Astrocyte (in vitro differentiated cells and primary cell): ENCODE data around the gene ARHGAP33. TPM values are rescaled to one million over a fixed set of nuclear protein-coding genes. Genes with fewer than 3 reads are reported as not detected.

ENCODE experiments used
- DNase-seq: peaks from one replicate; pipeline ENCODE4 v3.0.0-alpha.2; 2010; ENCODE audit warnings: low read depth
- FAIRE-seq: peaks from 2 replicates; lab custom pipeline; 2011; peaks lifted over from hg19 to GRCh38; lab: Jason Lieb, UNC
- H2AFZ ChIP-seq: 2 replicates; pipeline ENCODE4 v1.6.0; 2012; ENCODE audit warnings: low read depth, low read length, inconsistent platforms
- H3K27ac ChIP-seq: 2 replicates; pipeline ENCODE4 v1.5.1; 2011; ENCODE audit warnings: low read depth, low read length, inconsistent platforms
- H3K27me3 ChIP-seq: 2 replicates; pipeline ENCODE4 v1.6.0; 2011; ENCODE audit warnings: low read length, inconsistent platforms; ENCODE audit not compliant: insufficient read depth
- H3K36me3 ChIP-seq: 2 replicates; pipeline ENCODE4 v1.5.1; 2011; ENCODE audit warnings: low read length, inconsistent platforms; ENCODE audit not compliant: insufficient read depth
- H3K4me1 ChIP-seq: 2 replicates; pipeline ENCODE4 v1.5.1; 2011; ENCODE audit warnings: low read length, inconsistent platforms; ENCODE audit not compliant: insufficient read depth
- H3K4me2 ChIP-seq: 2 replicates; pipeline ENCODE4 v1.6.0; 2012; ENCODE audit warnings: low read length, inconsistent platforms
- H3K4me3 ChIP-seq: 2 replicates; pipeline ENCODE4 v1.5.1; 2011; ENCODE audit warnings: low read depth, mild to moderate bottlenecking, low read length, inconsistent platforms; ENCODE audit not compliant: insufficient read depth
- H3K79me2 ChIP-seq: 2 replicates; pipeline ENCODE4 v1.6.0; 2012; ENCODE audit warnings: mild to moderate bottlenecking, low read length, inconsistent platforms; ENCODE audit not compliant: insufficient read depth
- H3K9ac ChIP-seq: 2 replicates; pipeline ENCODE4 v1.6.0; 2012; ENCODE audit warnings: mild to moderate bottlenecking, low read length, inconsistent platforms
- H3K9me3 ChIP-seq: 2 replicates; pipeline ENCODE4 v1.5.1; 2012; ENCODE audit warnings: low read depth, mild to moderate bottlenecking, low read length, inconsistent platforms; ENCODE audit not compliant: insufficient read depth
- H4K20me1 ChIP-seq: 2 replicates; pipeline ENCODE4 v1.6.0; 2012; ENCODE audit warnings: low read length, inconsistent platforms; ENCODE audit not compliant: insufficient read depth
- H3K27ac Mint-ChIP-seq: one replicate; pipeline ENCODE4 v1.8.0; 2021; ENCODE audit warnings: mild to moderate bottlenecking, mixed read lengths; ENCODE audit not compliant: unreplicated experiment
- H3K27me3 Mint-ChIP-seq: one replicate; pipeline ENCODE4 v1.8.0; 2021; ENCODE audit warnings: low read depth, mixed read lengths; ENCODE audit not compliant: unreplicated experiment
- H3K36me3 Mint-ChIP-seq: one replicate; pipeline ENCODE4 v1.8.0; 2021; ENCODE audit warnings: low read depth, mixed read lengths; ENCODE audit not compliant: unreplicated experiment
- H3K4me1 Mint-ChIP-seq: one replicate; pipeline ENCODE4 v1.8.0; 2021; ENCODE audit warnings: low read depth, mixed read lengths; ENCODE audit not compliant: unreplicated experiment
- H3K4me3 Mint-ChIP-seq: one replicate; pipeline ENCODE4 v1.8.0; 2021; ENCODE audit warnings: mild to moderate bottlenecking, moderate library complexity, mixed read lengths; ENCODE audit not compliant: unreplicated experiment
- H3K9me3 Mint-ChIP-seq: one replicate; pipeline ENCODE4 v1.8.0; 2021; ENCODE audit warnings: mild to moderate bottlenecking, mixed read lengths; ENCODE audit not compliant: unreplicated experiment
- EZH2 ChIP-seq: IDR thresholded peaks from 2 replicates; pipeline ENCODE4 v1.6.1; 2012; ENCODE audit warnings: mild to moderate bottlenecking, low read length, inconsistent platforms; ENCODE audit not compliant: insufficient read depth
- total RNA-seq: library from RNA; stranded (reverse); gene quantifications from 2 replicates; pipeline ENCODE4 v1.2.1, GENCODE V29; 2021
- TF ChIP-seq, protein P1 (sequence below): IDR thresholded peaks from 2 replicates; pipeline ENCODE4 v1.5.1; 2011; ENCODE audit warnings: low read depth, mild to moderate bottlenecking, inconsistent platforms, low read length, moderate library complexity; ENCODE audit not compliant: insufficient read depth

Gene ARHGAP33
- total RNA-seq, 1 donor from 2014 or later, result 5.5 TPM

DNA sequence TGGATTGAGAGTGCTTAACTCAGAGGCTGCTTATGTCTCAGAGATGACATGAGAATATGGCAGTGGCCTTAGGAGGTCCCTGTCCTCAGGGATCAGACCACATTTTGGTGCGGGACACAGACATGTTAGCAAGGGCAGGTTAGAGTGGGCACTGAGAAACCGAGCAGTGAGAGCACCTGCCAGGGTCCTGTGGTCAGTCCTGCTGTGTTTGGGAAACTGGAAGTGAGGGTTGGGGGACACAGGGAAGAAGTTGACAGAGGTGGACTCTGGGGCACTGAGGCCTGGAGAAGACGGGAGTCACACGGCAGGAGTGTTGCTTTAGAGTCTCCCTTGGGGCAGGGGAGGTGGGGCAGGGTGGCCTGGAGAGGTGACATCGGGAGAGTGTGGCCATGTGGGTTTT is 40.5 kb upstream of the ARHGAP33 start:
- Histone ChIP-seq H3K9me3 (no peaks in the 10 kb centered on the region), H3K4me1 (no peaks in the 10 kb centered on the region), H3K4me2 (no peak overlapping the region), H3K4me3 (no peak overlapping the region), H3K27ac (no peak overlapping the region), H3K27me3 (no peaks in the 10 kb centered on the region), H2AFZ (no peak overlapping the region), H4K20me1 (peaks cover 40% of the 10 kb centered on the region), H3K36me3 (peaks cover 15% of the 10 kb centered on the region), H3K9ac (no peak overlapping the region), H3K79me2 (no peaks in the 10 kb centered on the region)
- no peak overlapping the region for H3K27ac Mint-ChIP-seq
- peaks cover 22% of the 10 kb centered on the region for H3K36me3 Mint-ChIP-seq
- DNase-seq, result no peak
- TF ChIP-seq EZH2, result no peak
- TF ChIP-seq, protein P1, sequence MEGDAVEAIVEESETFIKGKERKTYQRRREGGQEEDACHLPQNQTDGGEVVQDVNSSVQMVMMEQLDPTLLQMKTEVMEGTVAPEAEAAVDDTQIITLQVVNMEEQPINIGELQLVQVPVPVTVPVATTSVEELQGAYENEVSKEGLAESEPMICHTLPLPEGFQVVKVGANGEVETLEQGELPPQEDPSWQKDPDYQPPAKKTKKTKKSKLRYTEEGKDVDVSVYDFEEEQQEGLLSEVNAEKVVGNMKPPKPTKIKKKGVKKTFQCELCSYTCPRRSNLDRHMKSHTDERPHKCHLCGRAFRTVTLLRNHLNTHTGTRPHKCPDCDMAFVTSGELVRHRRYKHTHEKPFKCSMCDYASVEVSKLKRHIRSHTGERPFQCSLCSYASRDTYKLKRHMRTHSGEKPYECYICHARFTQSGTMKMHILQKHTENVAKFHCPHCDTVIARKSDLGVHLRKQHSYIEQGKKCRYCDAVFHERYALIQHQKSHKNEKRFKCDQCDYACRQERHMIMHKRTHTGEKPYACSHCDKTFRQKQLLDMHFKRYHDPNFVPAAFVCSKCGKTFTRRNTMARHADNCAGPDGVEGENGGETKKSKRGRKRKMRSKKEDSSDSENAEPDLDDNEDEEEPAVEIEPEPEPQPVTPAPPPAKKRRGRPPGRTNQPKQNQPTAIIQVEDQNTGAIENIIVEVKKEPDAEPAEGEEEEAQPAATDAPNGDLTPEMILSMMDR, result no peak
- H3K27me3 Mint-ChIP-seq, result no peaks in the 10 kb centered on the region
- H3K9me3 Mint-ChIP-seq, result no peaks in the 10 kb centered on the region
- no peak overlapping the region for H3K4me3 Mint-ChIP-seq
- FAIRE-seq, result no peak
- no peaks in the 10 kb centered on the region for H3K4me1 Mint-ChIP-seq

DNA sequence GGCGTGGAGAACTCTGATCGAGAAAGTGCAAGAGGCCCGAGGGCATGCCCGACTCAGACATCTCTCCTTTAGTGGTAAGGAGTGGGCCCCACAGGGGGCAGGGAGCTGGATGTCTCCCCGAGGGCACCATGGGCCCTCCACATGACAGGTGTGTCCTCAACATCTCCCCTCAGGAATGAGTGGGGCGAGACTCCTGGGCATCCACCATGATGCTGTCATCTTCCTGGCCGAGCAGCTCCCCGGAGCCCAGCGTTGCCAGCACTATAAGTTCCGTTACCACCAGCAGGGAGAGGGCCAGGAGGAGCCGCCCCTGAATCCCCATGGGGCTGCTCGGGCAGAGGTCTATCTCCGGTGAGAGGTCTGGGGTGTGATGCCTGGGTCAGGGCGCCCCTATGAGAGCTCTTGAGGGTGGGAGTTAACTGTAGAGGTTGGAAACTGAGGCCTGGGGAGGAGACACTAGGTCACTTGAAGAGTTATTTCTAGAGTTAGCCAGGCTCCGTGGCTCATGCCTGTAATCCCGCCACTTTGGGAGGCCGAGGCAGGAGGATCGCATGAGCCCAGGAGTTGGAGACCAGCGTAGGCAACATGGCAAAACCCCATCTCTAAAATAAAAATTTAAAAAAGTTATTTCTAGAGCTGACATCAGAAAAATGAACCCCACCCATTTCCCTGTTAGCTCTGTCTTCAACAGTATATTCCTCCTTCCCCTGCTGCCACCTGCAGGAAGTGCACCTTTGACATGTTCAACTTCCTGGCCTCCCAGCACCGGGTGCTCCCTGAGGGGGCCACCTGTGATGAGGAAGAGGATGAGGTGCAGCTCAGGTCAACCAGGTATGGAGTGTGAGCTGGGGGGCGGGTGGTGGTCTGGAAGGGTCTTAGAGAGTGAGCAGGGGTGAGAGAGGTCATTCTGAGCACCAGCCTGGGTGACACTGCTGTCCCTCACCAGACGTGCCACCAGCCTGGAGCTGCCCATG is 38.2 kb upstream of the ARHGAP33 start:
- Mint-ChIP-seq H3K27me3 (no peaks in the 10 kb centered on the region), H3K27ac (peak overlapping the region; percentile 66)
- no peak for FAIRE-seq

More for the DNA sequence above, 38.2 kb upstream of the ARHGAP33 start:
- TF ChIP-seq, protein P1, result no peak
- no peak for TF ChIP-seq EZH2
- Histone ChIP-seq H3K9me3 (no peaks in the 10 kb centered on the region), H3K79me2 (no peaks in the 10 kb centered on the region), H2AFZ (no peak overlapping the region), H3K27ac (no peak overlapping the region), H3K4me2 (no peak overlapping the region), H3K4me1 (peaks cover 5% of the 10 kb centered on the region), H3K27me3 (no peaks in the 10 kb centered on the region), H3K36me3 (peaks cover 8% of the 10 kb centered on the region), H3K9ac (no peak overlapping the region), H3K4me3 (no peak overlapping the region), H4K20me1 (peaks cover 32% of the 10 kb centered on the region)
- no peak for DNase-seq
- Mint-ChIP-seq H3K36me3 (peaks cover 16% of the 10 kb centered on the region), H3K4me1 (no peaks in the 10 kb centered on the region), H3K9me3 (no peaks in the 10 kb centered on the region), H3K4me3 (no peak overlapping the region)
